Lower lobe of right lung (tissue), 2 donors: ENCODE measurements around the gene TOM1L2. TPM values are rescaled to one million over a fixed set of nuclear protein-coding genes. Genes with fewer than 3 reads are reported as not detected.

Experiments used
- ATAC-seq, 2 donors: fragments of 200-7000 bp; cut with Tn5 transposase; one replicate each; pipeline ENCODE4 v1.9.1; 2020 to 2022; ENCODE audit warnings: mild to moderate bottlenecking in 2 of 2, moderate library complexity in 2 of 2
- DNase-seq: peaks from one replicate; pipeline ENCODE4 v3.0.0-alpha.2; 2020
- H3K27ac ChIP-seq: fragments of 200-600 bp; one replicate; pipeline ENCODE4 v1.8.0; 2022
- H3K27me3 ChIP-seq: fragments of 200-600 bp; one replicate; pipeline ENCODE4 v1.8.0; 2022; ENCODE audit warnings: low read depth
- H3K36me3 ChIP-seq: fragments of 200-600 bp; one replicate; pipeline ENCODE4 v1.8.0; 2022; ENCODE audit warnings: mild to moderate bottlenecking
- H3K4me1 ChIP-seq: fragments of 200-600 bp; one replicate; pipeline ENCODE4 v1.8.0; 2022
- H3K4me3 ChIP-seq: fragments of 200-600 bp; one replicate; pipeline ENCODE4 v1.8.0; 2022; ENCODE audit warnings: mild to moderate bottlenecking
- H3K9me3 ChIP-seq: fragments of 200-600 bp; one replicate; pipeline ENCODE4 v1.8.0; 2022
- CTCF ChIP-seq: fragments of 200-600 bp; IDR thresholded peaks from one replicate; pipeline ENCODE4 v1.8.0; 2022; ENCODE audit warnings: antibody characterized with exemption, mild to moderate bottlenecking
- intact Hi-C: fragments of 100-400 bp; cut with DNase I; formaldehyde crosslinking; loops from one replicate; pipeline ENCODE4 v1.11.0; 2022
- total RNA-seq: library from RNA; stranded (reverse); fragmentation: NEBNext Ultra II Directional; extraction: Animal tissue kit (Norgen Biotek cat#: 25700); gene quantifications from one replicate; pipeline ENCODE4 v1.2.1, GENCODE V29; 2021
- donor health status: DM: no; HTN: yes; CAD: no; lungs with severe emphysema.

The TOM1L2 gene
- total RNA-seq, 1 donor from 2014 or later = 63.4 TPM

- DNase-seq (no peak), ATAC-seq (no peak)
- intact Hi-C loops = no loop called here
- Histone ChIP-seq H3K27me3 (no peaks in the 10 kb centered on the region), H3K4me1 (no peaks in the 10 kb centered on the region), H3K9me3 (no peaks in the 10 kb centered on the region), H3K36me3 (no peaks in the 10 kb centered on the region), H3K4me3 (no peak overlapping the region), H3K27ac (no peak overlapping the region)
- peak; percentile 24 for TF ChIP-seq CTCF
Measured at GRCh38 chr17:17994271-17995069, 22.3 kb upstream of the TOM1L2 start.

DNA sequence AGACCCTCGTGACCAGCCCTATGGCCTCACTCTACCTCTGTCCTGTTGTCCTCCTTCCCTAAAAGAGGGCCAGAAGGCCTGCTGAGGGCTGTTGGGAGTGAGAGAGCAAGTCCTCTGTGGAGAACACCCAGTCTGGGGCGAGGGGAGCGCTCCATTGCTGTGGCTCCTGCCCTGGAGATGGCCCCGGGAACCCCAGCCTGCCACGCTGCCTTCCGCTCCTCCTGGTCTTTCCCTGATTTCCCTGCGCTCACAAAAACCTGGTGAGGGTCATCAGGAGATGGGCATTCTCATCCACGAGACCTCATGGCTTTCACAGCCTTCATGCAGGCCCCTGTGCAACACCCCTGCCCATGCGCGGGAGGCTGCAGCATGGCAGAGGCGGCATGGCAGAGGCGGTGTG, 21.7 kb upstream of the TOM1L2 start:
- no peak for TF ChIP-seq CTCF
- intact Hi-C loops = no loop called here
- Histone ChIP-seq H3K9me3 (no peaks in the 10 kb centered on the region), H3K4me3 (no peak overlapping the region), H3K27me3 (no peaks in the 10 kb centered on the region), H3K4me1 (no peaks in the 10 kb centered on the region), H3K36me3 (peaks cover 3% of the 10 kb centered on the region), H3K27ac (no peak overlapping the region)
- no peak for DNase-seq
- ATAC-seq = no peak

- intact Hi-C loops = no loop called here
- H3K27me3 ChIP-seq = no peaks in the 10 kb centered on the region
- no peak overlapping the region for H3K4me3 ChIP-seq
- no peak for DNase-seq
- no peak for ATAC-seq
- H3K36me3 ChIP-seq = peaks cover 7% of the 10 kb centered on the region
- H3K9me3 ChIP-seq = no peaks in the 10 kb centered on the region
- no peaks in the 10 kb centered on the region for H3K4me1 ChIP-seq
- H3K27ac ChIP-seq = no peak overlapping the region
- TF ChIP-seq CTCF = no peak
Measured at GRCh38 chr17:17993366-17993765, 21.2 kb upstream of the TOM1L2 start.

GRCh38 chr17:17990282-17990681, 18.1 kb upstream of the TOM1L2 start:
- no peak for ATAC-seq
- intact Hi-C loops = no loop called here

DNA sequence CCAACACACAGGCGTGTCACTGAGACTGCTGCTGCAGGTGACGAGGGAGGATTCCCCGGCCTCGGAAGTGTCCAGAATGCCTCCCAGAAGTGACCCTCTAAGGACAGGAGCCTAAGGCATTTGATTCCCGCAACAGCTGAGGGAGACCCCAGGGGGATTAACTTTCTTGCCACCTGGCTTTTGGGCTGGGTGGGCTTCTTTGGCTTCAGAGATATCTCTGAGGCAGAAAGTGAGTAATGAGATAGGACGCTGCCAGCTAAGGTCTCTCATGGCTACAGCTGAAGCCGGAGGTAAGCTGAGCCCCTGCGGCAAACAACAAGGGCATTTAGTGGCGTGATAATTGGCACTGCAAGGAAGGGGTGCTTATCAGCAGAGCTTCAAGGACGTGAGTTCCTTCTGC, 17.4 kb upstream of the TOM1L2 start:
- no peak for TF ChIP-seq CTCF
- Histone ChIP-seq H3K27ac (no peak overlapping the region), H3K9me3 (no peaks in the 10 kb centered on the region), H3K4me3 (no peak overlapping the region), H3K36me3 (peaks cover 7% of the 10 kb centered on the region), H3K27me3 (no peaks in the 10 kb centered on the region), H3K4me1 (no peaks in the 10 kb centered on the region)
- ATAC-seq (no peak), DNase-seq (no peak)
- intact Hi-C loops = no loop called here

More at GRCh38 chr17:17990282-17990681, 18.1 kb upstream of the TOM1L2 start:
- DNase-seq = no peak
- H3K4me1 ChIP-seq = no peaks in the 10 kb centered on the region
- TF ChIP-seq CTCF = no peak
- H3K36me3 ChIP-seq = peaks cover 7% of the 10 kb centered on the region
- H3K4me3 ChIP-seq = no peak overlapping the region
- H3K9me3 ChIP-seq = no peaks in the 10 kb centered on the region
- H3K27ac ChIP-seq = no peak overlapping the region
- no peaks in the 10 kb centered on the region for H3K27me3 ChIP-seq
